HG02870 (cell line): Measurements from ENCODE around the gene ATP12A.

Experiments used
- ATAC-seq: cut with Tn5 transposase; IDR thresholded peaks from one replicate; pipeline ENCODE4 v1.9.1; 2021; ENCODE audit warnings: mild to moderate bottlenecking, moderate library complexity; ENCODE audit not compliant: unreplicated experiment

Gene ATP12A

GRCh38 chr13:24684600-24684998, 4.4 kb downstream of the ATP12A start:
- peak; percentile 56 for ATAC-seq

GRCh38 chr13:24685314-24685713, 5.1 kb downstream of the ATP12A start:
- no peak for ATAC-seq

GRCh38 chr13:24687611-24688010, 7.4 kb downstream of the ATP12A start:
- no peak for ATAC-seq

GRCh38 chr13:24688111-24688510, 7.9 kb downstream of the ATP12A start:
- no peak for ATAC-seq

- ATAC-seq: no peak
These were observed 8.7 kb downstream of the ATP12A start for GRCh38 chr13:24688950-24689349.

GRCh38 chr13:24691381-24691780, 11.2 kb downstream of the ATP12A start:
- ATAC-seq: no peak

- ATAC-seq: no peak
These were observed 12.4 kb downstream of the ATP12A start for GRCh38 chr13:24692561-24692960.

GRCh38 chr13:24693862-24694471, 13.8 kb downstream of the ATP12A start:
- no peak for ATAC-seq

GRCh38 chr13:24694907-24695306, 14.7 kb downstream of the ATP12A start:
- ATAC-seq: no peak

- ATAC-seq: no peak
These were observed 18.5 kb downstream of the ATP12A start for GRCh38 chr13:24698686-24699085.

GRCh38 chr13:24699541-24699940, 19.3 kb downstream of the ATP12A start:
- no peak for ATAC-seq

GRCh38 chr13:24700539-24700938, 20.3 kb downstream of the ATP12A start:
- no peak for ATAC-seq

GRCh38 chr13:24706886-24707585, 26.8 kb downstream of the ATP12A start:
- ATAC-seq: no peak

- ATAC-seq: peak; percentile 83
These were observed 29.1 kb downstream of the ATP12A start for GRCh38 chr13:24709186-24709913.

- no peak for ATAC-seq
These were observed 32.8 kb downstream of the ATP12A start for GRCh38 chr13:24713022-24713421.

- no peak for ATAC-seq
These were observed 35.8 kb downstream of the ATP12A start for GRCh38 chr13:24716011-24716410.

GRCh38 chr13:24716446-24716845, 36.2 kb downstream of the ATP12A start:
- no peak for ATAC-seq

- ATAC-seq: no peak
These were observed 37.0 kb downstream of the ATP12A start for GRCh38 chr13:24717217-24717616.

- ATAC-seq: no peak
These were observed 38.2 kb downstream of the ATP12A start for GRCh38 chr13:24718192-24718965.

- no peak for ATAC-seq
These were observed 38.9 kb downstream of the ATP12A start for GRCh38 chr13:24719139-24719538.

GRCh38 chr13:24723206-24723605, 43.0 kb downstream of the ATP12A start:
- no peak for ATAC-seq
